DMS79 treated with DMSO at 0.1 percent for 48 hours (cell line): Measurements from ENCODE around the gene PWWP2B.
"Not testable (repeated sequence)": the region's sequence is repeated elsewhere in the genome, so short reads cannot be mapped to it uniquely, and the experiment has no call there.

Source experiments
- DNase-seq: peaks from one replicate; lab custom pipeline; 2025; lab: John Stamatoyannopoulos, UW

PWWP2B gene

GRCh38 chr10:132363921-132364593, 32.9 kb upstream of the PWWP2B start:
- no peak for DNase-seq

DNA sequence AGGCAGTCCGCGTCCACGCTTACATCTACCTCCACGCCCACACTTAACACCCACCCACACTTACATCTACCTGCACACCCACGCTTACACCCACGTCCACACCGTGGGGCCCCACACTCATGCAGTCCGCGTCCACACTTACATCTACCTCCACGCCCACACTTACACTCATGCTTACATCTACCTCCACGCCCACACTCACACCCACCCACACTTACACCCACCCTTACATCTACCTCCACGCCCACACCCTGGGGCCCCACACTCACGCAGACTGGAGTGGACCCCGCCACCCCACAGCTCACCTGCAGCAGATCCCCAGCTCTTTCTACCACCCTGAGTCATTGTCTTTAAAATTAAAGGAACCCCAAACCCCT, 32.4 kb upstream of the PWWP2B start:
- no peak for DNase-seq

DNA sequence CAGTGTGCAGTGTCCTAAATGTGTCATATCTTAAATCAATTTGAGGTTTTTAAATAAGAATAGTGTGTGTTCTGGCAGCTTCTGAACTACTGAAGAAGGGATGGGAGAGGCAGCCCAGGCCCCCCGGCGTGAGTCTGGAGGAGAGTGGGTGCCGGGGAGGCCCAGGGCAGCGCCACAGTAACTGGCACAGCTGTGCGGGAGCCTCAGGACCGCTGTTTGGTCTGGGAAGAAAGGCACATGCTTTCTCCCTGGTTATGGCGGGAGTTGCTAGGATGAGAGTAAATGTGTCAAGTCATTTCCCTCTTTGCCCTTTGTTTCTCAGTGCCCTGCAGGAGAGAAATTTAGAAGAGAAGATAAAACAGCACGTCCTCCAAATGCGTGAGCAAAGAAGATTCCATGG, 31.9 kb upstream of the PWWP2B start:
- no peak for DNase-seq

- no peak for DNase-seq
These were observed 31.0 kb upstream of the PWWP2B start for GRCh38 chr10:132366006-132366405.

GRCh38 chr10:132366499-132366898, 30.5 kb upstream of the PWWP2B start:
- DNase-seq, result no peak

- no peak for DNase-seq
These were observed 28.6 kb upstream of the PWWP2B start for GRCh38 chr10:132368391-132368790.

DNA sequence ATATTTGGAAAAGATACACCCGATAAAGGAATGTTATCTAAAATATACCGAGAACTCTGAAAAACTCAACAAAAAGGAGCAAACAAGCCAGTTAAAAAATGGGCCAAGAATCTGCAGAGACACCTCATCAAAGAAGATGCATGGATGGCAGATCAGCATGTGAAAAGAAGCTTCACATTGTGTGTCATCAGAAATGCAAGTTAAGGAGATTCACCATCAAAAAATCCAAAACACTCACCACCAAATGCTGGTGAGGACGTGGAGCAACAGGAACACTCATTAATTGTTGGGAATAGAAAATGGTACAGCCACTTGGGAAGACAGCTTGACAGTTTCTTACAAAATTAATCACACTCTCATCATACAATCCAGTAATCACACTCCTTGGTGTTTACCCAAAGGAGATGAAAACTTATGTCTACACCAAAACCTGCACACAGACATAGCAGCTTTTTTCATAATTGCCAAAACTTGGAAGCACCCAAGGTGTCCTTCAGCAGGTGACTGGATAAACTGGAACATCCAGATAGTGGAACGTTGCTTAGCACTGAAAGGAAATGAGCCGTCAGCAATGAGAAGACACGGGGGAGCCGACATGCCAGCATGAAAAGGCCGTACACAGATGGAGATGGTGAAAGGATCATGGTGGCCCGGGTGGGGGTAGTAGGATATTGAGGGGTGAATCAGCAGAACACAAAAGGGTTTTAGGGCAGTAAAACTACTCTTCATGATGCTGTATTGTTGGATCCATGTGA, 27.9 kb upstream of the PWWP2B start:
- no peak for DNase-seq

GRCh38 chr10:132369636-132370185, 27.3 kb upstream of the PWWP2B start:
- DNase-seq, result no peak

DNA sequence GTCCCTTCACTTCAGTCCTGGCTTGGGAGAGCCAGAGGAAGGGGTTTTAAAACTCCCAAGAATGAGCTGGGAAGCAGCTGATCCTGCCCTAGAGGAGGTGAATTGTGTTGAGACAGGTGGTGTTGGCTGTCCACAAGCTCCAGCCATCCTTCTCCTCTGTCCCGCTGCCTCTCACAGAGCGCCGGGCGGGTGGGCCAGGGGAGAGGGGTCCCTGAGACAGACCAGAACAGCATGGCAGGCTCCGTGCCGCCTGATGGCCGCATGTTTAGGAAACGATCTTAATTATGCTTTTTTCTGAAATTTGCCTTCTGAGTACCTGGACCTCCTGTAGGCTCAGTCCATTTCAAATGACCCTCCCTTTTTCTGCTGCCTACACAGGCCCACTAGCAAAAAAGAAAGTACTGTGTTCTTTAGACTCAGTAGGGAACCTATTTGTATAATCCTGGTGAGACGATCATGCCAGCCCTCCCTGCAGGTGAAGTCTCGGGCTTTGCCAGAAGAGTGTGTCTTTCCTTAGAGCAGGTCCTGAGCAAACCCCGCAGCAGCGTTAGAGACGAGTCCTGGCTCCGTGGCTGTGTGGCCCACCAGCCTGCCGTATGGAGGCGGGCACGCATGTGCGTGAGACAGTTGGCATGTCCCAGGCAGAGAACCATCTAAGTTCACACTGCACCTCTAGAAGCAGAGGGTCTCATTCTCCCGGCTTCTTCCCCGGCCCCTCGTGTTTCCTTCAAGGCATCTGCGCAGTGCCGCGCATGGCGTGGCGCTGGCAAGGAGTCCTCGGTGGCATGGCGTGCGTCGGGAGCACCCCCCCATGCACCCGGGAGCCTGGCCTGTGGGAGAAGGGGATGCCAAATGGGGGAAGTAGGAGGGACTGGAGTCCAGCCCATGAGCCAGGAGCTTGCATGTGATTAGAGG, 26.3 kb upstream of the PWWP2B start:
- DNase-seq, result no peak

GRCh38 chr10:132371641-132372081, 25.3 kb upstream of the PWWP2B start:
- DNase-seq, result no peak

DNA sequence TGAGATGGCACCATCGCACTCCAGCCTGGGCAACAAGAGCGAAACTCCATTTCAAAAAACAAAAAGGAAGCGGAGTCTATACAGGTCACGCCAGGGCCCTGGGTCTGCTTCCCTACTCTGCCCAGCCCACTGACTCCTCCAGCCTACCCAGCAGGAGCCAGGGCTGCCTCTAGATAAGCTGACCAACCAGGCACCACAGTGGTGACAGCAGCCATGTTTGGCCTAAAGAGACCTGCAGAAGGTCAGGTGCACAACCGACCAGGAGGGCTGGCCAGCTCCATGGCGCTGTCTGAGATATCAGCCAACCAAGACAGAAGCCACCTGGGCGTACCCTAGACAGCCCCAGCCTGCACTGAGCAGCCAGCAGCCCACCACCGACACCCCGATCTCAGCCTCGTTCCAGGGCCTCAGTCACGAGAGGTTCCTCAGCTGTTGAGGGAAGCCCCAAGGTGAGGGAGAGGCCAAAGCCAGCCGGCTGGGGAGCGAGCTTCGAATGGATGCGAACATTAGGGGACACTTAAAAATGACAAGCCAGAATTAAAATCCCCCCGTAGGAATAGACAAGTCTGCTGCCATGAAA, 24.4 kb upstream of the PWWP2B start:
- DNase-seq, result no peak

DNA sequence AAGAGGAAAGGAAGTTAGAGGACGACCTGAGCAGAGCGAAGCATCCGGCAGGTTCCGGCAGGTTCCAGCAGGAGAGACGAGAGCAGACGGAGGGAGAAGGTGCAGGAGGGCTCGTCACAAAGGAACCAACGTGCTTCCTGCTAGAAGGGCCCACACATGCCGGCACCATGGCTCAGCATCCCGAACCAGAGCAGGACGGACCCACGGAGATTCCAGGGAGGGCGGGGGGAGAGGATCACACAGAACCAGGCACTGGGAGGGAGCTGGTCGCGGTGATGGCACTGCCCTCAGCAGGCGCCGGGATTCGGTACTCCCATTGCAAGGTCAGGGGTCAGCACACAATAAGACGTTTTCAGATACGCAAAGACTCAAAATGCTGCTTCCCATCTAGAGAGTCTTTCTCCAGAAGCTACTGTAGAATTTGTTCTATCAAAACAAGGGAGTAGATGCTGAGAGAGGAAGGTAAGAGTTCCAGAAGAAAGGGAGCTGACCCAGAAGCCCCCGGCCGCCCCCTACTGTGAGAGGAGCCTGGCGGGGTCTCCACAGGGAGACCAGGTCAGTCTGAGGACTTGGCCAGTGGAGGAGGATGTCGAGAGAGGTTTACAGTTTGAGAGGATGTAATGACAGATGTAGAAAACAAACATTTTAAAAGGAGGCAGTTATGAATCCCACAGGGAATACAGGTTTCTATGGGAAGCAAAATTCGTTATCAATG, 23.6 kb upstream of the PWWP2B start:
- DNase-seq, result no peak

DNA sequence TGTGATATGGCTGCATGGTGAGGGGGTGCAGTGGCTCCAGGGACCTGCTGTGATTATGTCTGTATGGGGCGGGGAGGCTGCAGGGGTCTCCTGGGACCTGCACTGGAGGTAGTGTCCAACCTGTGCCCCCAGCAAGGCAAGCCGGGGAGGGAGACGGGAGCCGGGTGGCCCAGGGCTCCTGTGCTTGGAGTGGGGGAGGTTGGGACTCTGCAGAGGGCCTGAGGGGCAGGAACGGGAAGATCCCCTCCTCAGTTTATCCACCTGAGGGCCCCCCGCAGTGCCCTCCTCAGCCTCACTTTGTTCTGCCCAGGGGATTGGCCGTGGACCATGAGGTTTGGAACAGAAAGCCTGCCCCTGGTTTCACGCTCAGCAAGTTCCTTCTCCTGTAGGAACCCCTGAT, 22.8 kb upstream of the PWWP2B start:
- DNase-seq, result no peak

GRCh38 chr10:132374612-132375011, 22.4 kb upstream of the PWWP2B start:
- no peak for DNase-seq

DNA sequence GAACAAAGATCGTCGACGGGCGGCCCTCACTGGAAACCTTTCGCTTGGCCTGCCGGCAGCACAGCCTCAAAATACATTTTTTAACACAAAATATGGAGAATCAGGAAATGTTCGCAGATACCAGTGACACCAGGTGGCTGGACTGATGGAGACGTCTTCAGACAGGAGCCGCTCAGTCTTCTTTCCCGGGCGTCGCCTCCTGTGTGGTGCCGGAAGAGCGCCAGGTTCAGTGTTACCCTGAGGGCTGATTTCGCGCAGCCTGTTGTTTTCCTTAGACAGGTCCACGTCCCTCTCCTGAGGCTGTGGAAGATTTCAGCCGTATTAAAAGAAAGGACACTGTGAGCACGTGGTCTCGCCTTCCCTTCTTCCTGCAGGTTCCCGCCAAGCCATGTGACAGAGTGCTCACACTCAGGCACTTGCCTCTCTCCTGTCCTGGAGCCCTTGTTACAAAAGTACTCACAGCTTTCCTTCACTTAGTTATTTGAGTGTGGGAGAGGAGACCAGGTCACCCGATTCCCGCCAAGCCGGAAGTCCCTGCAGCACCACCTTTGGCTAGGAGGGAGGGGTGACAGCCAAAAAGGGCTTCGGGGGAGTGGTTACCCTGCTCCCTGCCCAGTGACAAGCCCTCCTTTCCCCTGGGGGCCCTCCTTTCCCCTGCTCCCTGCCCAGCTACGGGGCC, 21.7 kb upstream of the PWWP2B start:
- no peak for DNase-seq

- DNase-seq, result no peak
These were observed 21.2 kb upstream of the PWWP2B start for GRCh38 chr10:132375795-132376297.

GRCh38 chr10:132376394-132376851, 20.6 kb upstream of the PWWP2B start:
- DNase-seq, result no peak

DNA sequence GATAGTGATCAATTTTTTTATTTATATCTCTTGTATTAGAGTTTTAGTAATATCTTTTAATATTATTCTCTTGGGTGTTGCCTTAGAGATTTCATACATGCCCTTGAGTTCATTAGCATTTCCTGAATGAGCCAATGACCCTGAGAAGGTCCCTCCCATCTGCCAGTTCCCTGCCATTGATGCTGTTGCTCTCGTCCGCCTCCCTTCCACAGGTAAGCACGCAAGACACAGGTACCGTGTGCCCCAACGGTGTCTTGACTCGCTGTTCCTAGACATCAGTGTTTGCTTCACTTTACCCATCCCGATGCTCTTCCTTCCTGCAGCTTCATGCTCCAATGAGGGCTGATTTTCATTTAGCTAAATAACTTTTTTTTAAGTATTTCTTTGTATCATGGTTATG, 19.7 kb upstream of the PWWP2B start:
- no peak for DNase-seq

GRCh38 chr10:132379026-132379425, 18.0 kb upstream of the PWWP2B start:
- DNase-seq, result not testable (repeated sequence)

GRCh38 chr10:132380986-132381385, 16.0 kb upstream of the PWWP2B start:
- not testable (repeated sequence) for DNase-seq
